GM23248 (cell line): ENCODE data around the gene EVX2. TPM values are rescaled to one million over a fixed set of nuclear protein-coding genes. Genes with fewer than 3 reads are reported as not detected.

ENCODE experiments used
- DNase-seq: peaks from one replicate; pipeline ENCODE4 v3.0.0-alpha.2; 2015
- H2AFZ ChIP-seq: fragments of 200-600 bp; sonication (generic); 2 replicates; pipeline ENCODE4 v1.6.1; 2016; ENCODE audit warnings: antibody characterized with exemption
- H3F3A ChIP-seq: fragments of 200-600 bp; sonication (generic); 2 replicates; pipeline ENCODE4 v1.6.1; 2016; ENCODE audit warnings: mild to moderate bottlenecking, antibody characterized with exemption, mixed run types; ENCODE audit not compliant: insufficient read depth
- H3K27ac ChIP-seq: fragments of 200-600 bp; sonication (generic); 2 replicates; pipeline ENCODE4 v1.5.1; 2016; ENCODE audit warnings: mild to moderate bottlenecking
- H3K27me3 ChIP-seq: fragments of 200-600 bp; sonication (generic); replicated peaks from 2 replicates; pipeline ENCODE4 v1.6.1; 2016; ENCODE audit warnings: mild to moderate bottlenecking; ENCODE audit not compliant: insufficient read depth
- H3K36me3 ChIP-seq: fragments of 200-600 bp; sonication (generic); 2 replicates; pipeline ENCODE4 v1.6.1; 2016; ENCODE audit warnings: low read depth, mild to moderate bottlenecking
- H3K4me1 ChIP-seq: fragments of 200-600 bp; sonication (generic); 2 replicates; pipeline ENCODE4 v1.6.1; 2016; ENCODE audit warnings: mild to moderate bottlenecking; ENCODE audit not compliant: insufficient read depth
- H3K4me2 ChIP-seq: fragments of 200-600 bp; sonication (generic); one replicate; pipeline ENCODE4 v1.6.1; 2016; ENCODE audit warnings: mild to moderate bottlenecking; ENCODE audit not compliant: unreplicated experiment
- H3K4me3 ChIP-seq: fragments of 200-600 bp; sonication (generic); 2 replicates; pipeline ENCODE4 v1.5.1; 2016; ENCODE audit warnings: mild to moderate bottlenecking
- H3K79me2 ChIP-seq: fragments of 200-600 bp; sonication (generic); 2 replicates; pipeline ENCODE4 v1.6.1; 2016; ENCODE audit warnings: mild to moderate bottlenecking; ENCODE audit not compliant: insufficient read depth
- H3K9ac ChIP-seq: fragments of 200-600 bp; sonication (generic); 2 replicates; pipeline ENCODE4 v1.6.1; 2016; ENCODE audit warnings: mild to moderate bottlenecking
- H3K9me2 ChIP-seq: fragments of 200-600 bp; sonication (generic); 2 replicates; pipeline ENCODE4 v1.6.1; 2016; ENCODE audit warnings: mixed run types, mild to moderate bottlenecking, moderate library complexity; ENCODE audit not compliant: insufficient read depth
- H3K9me3 ChIP-seq: fragments of 200-600 bp; sonication (generic); one replicate; pipeline ENCODE4 v1.6.1; 2017; ENCODE audit warnings: low read depth
- H4K20me1 ChIP-seq: fragments of 200-600 bp; sonication (generic); 2 replicates; pipeline ENCODE4 v1.6.0; 2016; ENCODE audit not compliant: insufficient read depth
- EZH2 ChIP-seq: fragments of 200-600 bp; sonication (generic); IDR thresholded peaks from 2 replicates; pipeline ENCODE4 v1.6.1; 2018; ENCODE audit warnings: antibody characterized with exemption, mild to moderate bottlenecking; ENCODE audit not compliant: insufficient read depth, poor library complexity, severe bottlenecking
- EZH2phosphoT487 ChIP-seq: fragments of 200-600 bp; sonication (generic); IDR thresholded peaks from 2 replicates; pipeline ENCODE4 v1.6.1; 2018; ENCODE audit warnings: antibody characterized with exemption, moderate library complexity, mild to moderate bottlenecking, low read depth; ENCODE audit not compliant: insufficient read depth
- WGBS, 2 experiments: methylation state at CpG; one replicate each; pipeline ENCODE4 v1.1.6; 2015 to 2017; ENCODE audit warnings: low lambda C conversion rate in 2 of 2, low coverage in 1 of 2; ENCODE audit errors: missing lambda C conversion rate in 2 of 2; 5-methylcytosine and 5-hydroxymethylcytosine counted together
- in situ Hi-C: fragments of 300-500 bp; cut with MboI; formaldehyde crosslinking; loops from 2 replicates; pipeline ENCODE4 v1.15.0; 2020
- polyA plus RNA-seq: library from polyadenylated mRNA; unstranded; fragments of >200 nt; fragmentation: Nextera tagmentation; extraction: Ambion mirVana; gene quantifications from 2 replicates; pipeline ENCODE4 v1.2.1, GENCODE V29; 2016
- total RNA-seq: library from RNA; depleted of rRNA; stranded (reverse); fragments of >200 nt; shearing (Covaris generic); gene quantifications from 2 replicates; pipeline ENCODE4 v1.2.3, GENCODE V29; 2014; rRNA removed

The EVX2 gene
- total and polyA plus RNA-seq, 2 experiments from 2014 or later = not detected

- no peak for TF ChIP-seq EZH2
- no peak for TF ChIP-seq EZH2phosphoT487
- H3K36me3 ChIP-seq = no peaks in the 10 kb centered on the region
- H3K4me1 ChIP-seq = no peaks in the 10 kb centered on the region
- H2AFZ ChIP-seq = no peak overlapping the region
- H3F3A ChIP-seq = no peaks in the 10 kb centered on the region
- no peaks in the 10 kb centered on the region for H3K9me2 ChIP-seq
- no peaks in the 10 kb centered on the region for H4K20me1 ChIP-seq
- in situ Hi-C loops = no loop called here
- no peak for DNase-seq
- H3K9ac ChIP-seq = no peak overlapping the region
- no peaks in the 10 kb centered on the region for H3K9me3 ChIP-seq
- H3K27ac ChIP-seq = no peak overlapping the region
- H3K79me2 ChIP-seq = no peaks in the 10 kb centered on the region
- H3K27me3 ChIP-seq = peaks cover 5% of the 10 kb centered on the region; the same call in 1 of the 2 replicates
- no peak overlapping the region for H3K4me2 ChIP-seq
- H3K4me3 ChIP-seq = no peak overlapping the region
- 0 to 2% methylated on average over 3 of the region's 3 CpGs for WGBS, 2 experiments
Observed at GRCh38 chr2:176039375-176039774, 44.4 kb downstream of the EVX2 start.

GRCh38 chr2:176038694-176039093, 45.1 kb downstream of the EVX2 start:
- in situ Hi-C loops = no loop called here
- Histone ChIP-seq H3K79me2 (no peaks in the 10 kb centered on the region), H3K4me3 (no peak overlapping the region), H4K20me1 (no peaks in the 10 kb centered on the region), H3K9me3 (no peaks in the 10 kb centered on the region), H3K4me1 (no peaks in the 10 kb centered on the region), H3K27ac (no peak overlapping the region), H3K9me2 (no peaks in the 10 kb centered on the region), H3F3A (no peaks in the 10 kb centered on the region), H3K36me3 (no peaks in the 10 kb centered on the region), H2AFZ (no peak overlapping the region), H3K9ac (no peak overlapping the region), H3K27me3 (peaks cover 5% of the 10 kb centered on the region; the same call in 1 of the 2 replicates), H3K4me2 (no peak overlapping the region)
- 47 to 51% methylated on average over 2 of the region's 2 CpGs for WGBS, 2 experiments
- no peak for TF ChIP-seq EZH2
- no peak for TF ChIP-seq EZH2phosphoT487
- DNase-seq = no peak

- Histone ChIP-seq H3K9me3 (no peaks in the 10 kb centered on the region), H3K36me3 (no peaks in the 10 kb centered on the region), H3K4me2 (no peak overlapping the region), H4K20me1 (no peaks in the 10 kb centered on the region), H3K9me2 (no peaks in the 10 kb centered on the region), H3K4me3 (no peak overlapping the region), H3K27ac (no peak overlapping the region), H3K79me2 (no peaks in the 10 kb centered on the region), H2AFZ (no peak overlapping the region), H3K9ac (no peak overlapping the region), H3K27me3 (peaks cover 5% of the 10 kb centered on the region; the same call in 1 of the 2 replicates), H3K4me1 (no peaks in the 10 kb centered on the region), H3F3A (no peaks in the 10 kb centered on the region)
- no peak for DNase-seq
- 57 to 61% methylated on average over 6 of the region's 6 CpGs for WGBS, 2 experiments
- TF ChIP-seq EZH2 (no peak), EZH2phosphoT487 (no peak)
- in situ Hi-C loops = no loop called here
Observed at GRCh38 chr2:176035013-176035691, 48.6 kb downstream of the EVX2 start.

GRCh38 chr2:176027806-176028205, 56.0 kb downstream of the EVX2 start:
- Histone ChIP-seq H3K4me2 (no peak overlapping the region), H3K9me3 (no peaks in the 10 kb centered on the region), H3K9ac (no peak overlapping the region), H4K20me1 (no peaks in the 10 kb centered on the region), H3K27ac (no peak overlapping the region), H3K79me2 (no peaks in the 10 kb centered on the region), H3K36me3 (no peaks in the 10 kb centered on the region), H3K27me3 (0 out of 2 replicates have a peak, but pooled peaks cover 2% of the 10 kb centered on the region), H3K4me3 (no peak overlapping the region), H2AFZ (no peak overlapping the region), H3F3A (no peaks in the 10 kb centered on the region), H3K4me1 (0 out of 2 replicates have a peak, but pooled peaks cover 4% of the 10 kb centered on the region), H3K9me2 (no peaks in the 10 kb centered on the region)
- in situ Hi-C loops = no loop called here
- 42 to 54% methylated on average over 2 of the region's 2 CpGs for WGBS, 2 experiments
- DNase-seq = no peak
- TF ChIP-seq EZH2 (no peak), EZH2phosphoT487 (no peak)

Other genes starting within 250 kb of the EVX2 start
- gene LNPK, start 81.7 kb downstream of the EVX2 start, total RNA-seq = 68.3 and 73.1 TPM in 2 replicates
- 66.1 and 67.1 TPM in 2 replicates for gene LNPK, start 81.7 kb downstream of the EVX2 start, polyA plus RNA-seq
- gene HOXD13, start 8.8 kb upstream of the EVX2 start, total RNA-seq = 1.0 and 3.8 TPM in 2 replicates
- 1.9 and 2.4 TPM in 2 replicates for gene HOXD13, start 8.8 kb upstream of the EVX2 start, polyA plus RNA-seq
- 0.22 TPM in 1 of 2 replicates, not detected in the other for gene HOXD12, start 15.8 kb upstream of the EVX2 start, total RNA-seq
- 0.14 and 0.19 TPM in 2 replicates for gene HOXD12, start 15.8 kb upstream of the EVX2 start, polyA plus RNA-seq
- gene HOXD11, start 23.3 kb upstream of the EVX2 start, total RNA-seq = 28.4 and 31.6 TPM in 2 replicates
- gene HOXD11, start 23.3 kb upstream of the EVX2 start, polyA plus RNA-seq = 27.7 and 30.0 TPM in 2 replicates
- gene HOXD10, start 32.8 kb upstream of the EVX2 start, total RNA-seq = 17.2 and 23.5 TPM in 2 replicates
- 10.9 and 16.0 TPM in 2 replicates for gene HOXD10, start 32.8 kb upstream of the EVX2 start, polyA plus RNA-seq
- 4.2 and 7.0 TPM in 2 replicates for gene HOXD9, start 38.8 kb upstream of the EVX2 start, total RNA-seq
- gene HOXD9, start 38.8 kb upstream of the EVX2 start, polyA plus RNA-seq = 5.7 and 7.2 TPM in 2 replicates
- gene HOXD8, start 45.7 kb upstream of the EVX2 start, total RNA-seq = 23.4 and 27.8 TPM in 2 replicates
- gene HOXD8, start 45.7 kb upstream of the EVX2 start, polyA plus RNA-seq = 18.0 and 19.7 TPM in 2 replicates
- gene HOXD4, start 67.6 kb upstream of the EVX2 start, total RNA-seq = 2.5 and 7.8 TPM in 2 replicates
- gene HOXD4, start 67.6 kb upstream of the EVX2 start, polyA plus RNA-seq = 0.54 and 1.4 TPM in 2 replicates
- gene HOXD3, start 73.3 kb upstream of the EVX2 start, total RNA-seq = 3.2 and 5.2 TPM in 2 replicates
- 1.9 and 2.3 TPM in 2 replicates for gene HOXD3, start 73.3 kb upstream of the EVX2 start, polyA plus RNA-seq
- gene HOXD1, start 104.7 kb upstream of the EVX2 start, total RNA-seq = 0.13 and 0.43 TPM in 2 replicates
- gene HOXD1, start 104.7 kb upstream of the EVX2 start, polyA plus RNA-seq = 1.5 and 2.2 TPM in 2 replicates
- gene MTX2, start 185.5 kb upstream of the EVX2 start, total RNA-seq = 47.9 and 49.3 TPM in 2 replicates
- gene MTX2, start 185.5 kb upstream of the EVX2 start, polyA plus RNA-seq = 60.6 and 61.8 TPM in 2 replicates